ENCODE data around the gene GTF3C5.
"Not testable (repeated sequence)": the region's sequence is repeated elsewhere in the genome, so short reads cannot be mapped to it uniquely, and the experiment has no call there.

GTF3C5 gene

DNA sequence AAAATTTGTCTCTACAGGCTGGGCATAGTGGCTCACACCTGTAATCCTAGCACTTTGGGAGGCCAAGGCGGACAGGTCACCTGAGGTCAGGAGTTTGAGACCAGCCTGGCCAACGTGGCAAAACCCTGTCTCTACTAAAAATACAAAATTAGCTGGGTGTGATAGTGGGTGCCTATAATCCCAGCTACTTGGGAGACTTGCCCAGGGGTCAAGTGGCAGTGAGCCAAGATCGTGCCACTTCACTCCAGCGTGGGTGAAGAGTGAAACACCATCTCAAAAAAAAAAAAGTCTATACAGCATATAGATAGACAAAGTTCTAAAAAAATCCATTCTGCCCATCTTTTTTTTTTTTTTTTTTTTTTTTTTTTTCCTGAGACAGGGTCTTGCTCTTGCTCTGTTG lies 63.6 kb downstream of the GTF3C5 start:
- DNase-seq (ENCODE audit: low read depth), result not testable (repeated sequence)

GRCh38 chr9:133094842-133095393 lies 64.1 kb downstream of the GTF3C5 start:
- no peak for DNase-seq (ENCODE audit: low read depth)

- no peak for DNase-seq (ENCODE audit: low read depth)
Observed at GRCh38 chr9:133098104-133098754, 67.4 kb downstream of the GTF3C5 start.

GRCh38 chr9:133098871-133099270 lies 68.1 kb downstream of the GTF3C5 start:
- no peak for DNase-seq (ENCODE audit: low read depth)

- DNase-seq (ENCODE audit: low read depth), result no peak
Observed at GRCh38 chr9:133099726-133100505, 69.1 kb downstream of the GTF3C5 start.

- no peak for DNase-seq (ENCODE audit: low read depth)
Observed at GRCh38 chr9:133100506-133101355, 69.9 kb downstream of the GTF3C5 start.

GRCh38 chr9:133101356-133102189 lies 70.8 kb downstream of the GTF3C5 start:
- no peak for DNase-seq (ENCODE audit: low read depth)

DNA sequence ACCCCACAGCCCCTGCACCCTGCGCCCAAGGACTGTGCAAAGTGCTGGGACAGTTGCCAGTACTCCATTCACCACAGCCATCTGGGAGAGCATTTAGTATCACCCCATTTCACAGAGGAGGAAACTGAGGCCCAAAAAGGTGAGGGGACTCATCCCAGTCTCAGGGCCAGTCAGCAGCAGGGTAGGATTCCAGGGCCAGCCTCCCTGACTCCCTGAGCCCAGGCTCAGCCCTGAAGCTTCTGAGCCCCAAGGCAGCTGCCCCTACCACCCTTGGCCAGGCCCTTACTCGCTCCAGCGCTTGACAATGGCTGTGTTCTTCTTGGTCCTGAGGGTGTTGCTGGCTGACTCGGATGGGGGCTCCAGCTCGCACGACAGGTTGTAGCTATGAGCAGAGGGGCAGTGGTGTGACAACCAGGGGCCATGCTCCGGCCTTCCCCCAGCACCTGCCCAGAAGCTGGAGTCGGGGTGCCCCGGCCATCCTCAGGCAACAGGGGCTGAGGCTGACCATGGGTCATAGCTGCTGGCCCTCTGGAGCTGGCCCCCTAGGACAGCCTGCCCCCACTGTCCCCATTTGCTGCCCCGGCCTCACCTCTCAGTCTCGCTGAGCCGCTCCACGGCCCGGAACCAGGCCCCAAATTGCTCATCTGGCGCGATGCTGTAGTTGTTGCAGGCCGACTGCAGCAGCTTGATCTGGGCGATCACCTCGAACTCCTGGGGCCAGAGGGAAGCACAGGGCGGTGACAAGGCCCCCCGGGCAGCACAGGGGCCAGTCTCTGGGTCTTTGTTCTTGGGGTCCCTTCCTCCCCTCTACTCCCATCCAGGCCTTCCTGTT lies 71.6 kb downstream of the GTF3C5 start:
- DNase-seq (ENCODE audit: low read depth), result no peak

DNA sequence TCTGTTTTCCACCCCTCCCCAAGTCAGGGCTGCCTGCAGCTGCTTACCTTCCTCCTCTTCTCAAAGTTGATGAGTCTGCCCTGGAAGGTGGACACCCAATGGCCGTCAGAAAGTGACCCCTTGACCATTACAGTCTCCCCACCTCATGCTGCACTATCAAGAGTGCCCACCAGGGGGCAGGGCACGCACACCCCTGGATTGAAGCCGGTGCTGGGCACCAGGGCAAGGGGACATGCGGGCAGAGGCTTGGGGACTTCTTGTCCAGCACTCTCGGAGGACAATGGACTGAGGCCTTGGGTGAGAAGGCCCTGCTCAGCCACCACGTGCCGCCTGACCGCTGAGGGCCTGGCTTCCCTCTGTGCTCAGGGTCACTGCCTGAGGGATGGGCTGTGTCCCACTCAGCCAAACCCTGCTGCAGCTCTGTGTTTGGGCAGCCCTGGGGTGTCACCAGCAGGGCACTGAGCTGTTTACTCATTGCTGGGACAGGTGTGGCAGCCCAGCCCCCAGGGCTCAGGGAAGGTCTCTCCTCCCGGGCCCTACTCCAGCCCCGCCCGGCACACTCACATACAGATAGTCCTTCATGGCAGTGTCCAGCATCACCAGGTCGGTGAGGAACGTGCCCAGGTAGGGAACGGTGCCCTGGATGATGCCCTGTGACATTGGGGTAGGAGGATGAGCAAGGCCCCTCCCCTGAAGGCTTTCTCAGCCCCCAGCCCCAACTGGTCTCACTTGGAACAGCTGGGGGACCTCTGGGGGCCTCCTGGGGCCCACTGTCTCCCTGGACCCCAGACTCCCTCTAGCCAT lies 72.6 kb downstream of the GTF3C5 start:
- no peak for DNase-seq (ENCODE audit: low read depth)

DNA sequence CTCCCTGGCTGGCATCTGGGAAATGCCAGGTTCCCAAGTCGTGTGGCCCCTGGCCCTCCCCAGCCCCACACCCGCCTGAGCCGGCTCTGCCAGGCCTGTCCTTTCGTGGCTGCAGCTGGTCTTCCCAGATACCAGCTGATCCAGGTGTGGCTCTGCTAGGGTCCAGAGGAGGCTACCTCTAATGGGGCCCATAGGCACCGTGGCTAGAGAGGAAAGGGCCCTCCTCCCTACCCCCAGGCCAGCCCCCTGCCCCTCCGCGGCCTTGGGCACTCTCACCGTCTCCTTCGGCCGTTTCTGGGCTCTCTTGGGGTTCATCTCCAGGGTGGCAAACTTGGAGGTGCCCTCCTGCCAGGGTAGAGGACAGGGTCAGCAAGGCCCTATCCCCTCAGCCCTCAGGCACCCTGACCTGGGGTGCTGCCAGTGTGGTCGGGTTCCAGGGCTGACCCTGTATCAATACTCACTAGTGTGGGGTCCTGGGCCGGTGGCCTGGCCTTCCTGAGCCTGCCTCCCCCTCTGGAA lies 73.2 kb downstream of the GTF3C5 start:
- DNase-seq (ENCODE audit: low read depth), result no peak

- DNase-seq (ENCODE audit: low read depth), result no peak
Observed at GRCh38 chr9:133104718-133105460, 74.1 kb downstream of the GTF3C5 start.

- no peak for DNase-seq (ENCODE audit: low read depth)
Observed at GRCh38 chr9:133105461-133105770, 74.6 kb downstream of the GTF3C5 start.

DNA sequence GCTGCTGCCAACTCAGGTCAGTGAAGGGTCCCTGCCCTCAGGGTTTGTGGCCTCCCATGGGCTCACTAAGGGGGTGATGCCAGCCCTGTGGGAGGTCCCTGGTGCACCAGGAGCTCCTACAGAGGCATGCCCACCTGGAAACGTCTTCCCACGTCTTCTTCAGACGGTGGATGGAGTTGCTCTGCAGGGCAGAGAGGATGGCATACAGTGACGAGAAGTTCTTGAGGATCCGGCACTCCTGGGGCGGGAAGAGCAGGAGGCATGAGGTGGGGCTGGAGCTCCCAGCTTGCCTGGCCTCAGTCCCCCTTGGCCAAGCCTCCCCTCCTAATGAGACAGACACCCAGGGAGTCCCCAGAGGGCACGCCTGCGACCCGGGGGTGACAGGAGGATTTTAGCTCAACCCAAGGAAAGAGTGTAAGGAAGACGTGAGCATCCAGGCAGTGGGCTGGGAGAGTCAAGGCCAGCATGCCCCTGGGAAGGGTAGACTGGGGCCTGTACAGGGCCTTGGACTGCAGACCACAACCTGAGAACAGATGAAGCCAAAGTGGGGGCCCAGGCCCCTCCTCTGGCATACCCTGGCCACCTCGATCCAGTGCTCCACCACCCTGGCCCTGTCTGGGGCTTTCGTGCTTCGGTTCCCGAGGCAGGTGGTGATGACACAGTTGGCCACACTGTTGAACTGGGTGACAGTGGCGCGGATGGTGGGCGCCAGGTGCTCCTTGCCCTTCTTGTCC lies 75.9 kb downstream of the GTF3C5 start:
- DNase-seq (ENCODE audit: low read depth), result no peak

DNA sequence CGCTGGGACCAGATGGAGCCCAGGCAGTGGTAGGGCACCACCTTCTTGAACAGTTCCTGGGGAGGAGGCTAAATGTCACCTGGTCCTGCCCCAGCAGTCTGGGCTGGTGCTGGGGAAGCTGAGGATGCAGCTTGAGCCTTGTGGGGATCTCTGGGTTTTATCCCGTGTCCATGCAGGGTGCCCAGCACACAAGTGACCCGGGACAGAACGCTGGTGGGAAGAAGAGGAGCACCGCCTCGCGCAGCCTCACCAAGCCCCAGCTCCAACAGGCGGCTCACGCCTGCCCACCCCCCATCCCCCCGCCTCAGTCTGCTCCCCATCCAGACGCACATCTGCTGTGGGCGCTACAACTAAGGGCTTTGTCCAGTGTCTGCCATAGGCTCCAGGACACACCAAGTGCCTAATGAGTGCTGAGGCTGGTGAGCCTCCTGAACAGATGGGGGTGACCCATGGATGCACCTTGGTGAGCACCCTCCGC lies 76.5 kb downstream of the GTF3C5 start:
- no peak for DNase-seq (ENCODE audit: low read depth)
